Loucy (cell line): Measurements from ENCODE around the gene DSCAML1.

Experiments
- H2AFZ ChIP-seq: fragments of 200-600 bp; sonication (generic); 2 replicates; pipeline ENCODE4 v1.6.0; 2016; ENCODE audit warnings: antibody characterized with exemption, mild to moderate bottlenecking, low read length, moderate library complexity
- H3F3A ChIP-seq: fragments of 200-600 bp; 2 replicates; pipeline ENCODE4 v1.6.0; 2016; ENCODE audit warnings: antibody characterized with exemption, low read depth, mild to moderate bottlenecking
- H3K27me3 ChIP-seq: fragments of 200-600 bp; sonication (generic); 2 replicates; pipeline ENCODE4 v1.6.1; 2014; ENCODE audit warnings: low read length, mild to moderate bottlenecking; ENCODE audit not compliant: insufficient read depth, poor library complexity, severe bottlenecking
- H3K36me3 ChIP-seq: fragments of 200-600 bp; sonication (generic); 2 replicates; pipeline ENCODE4 v1.6.1; 2016; ENCODE audit warnings: low read length; ENCODE audit not compliant: insufficient read depth
- H3K4me1 ChIP-seq: fragments of 200-600 bp; sonication (generic); 2 replicates; pipeline ENCODE4 v1.5.1; 2014; ENCODE audit warnings: low read length, mild to moderate bottlenecking; ENCODE audit not compliant: insufficient read depth, poor library complexity, severe bottlenecking
- H3K4me2 ChIP-seq: fragments of 200-600 bp; sonication (generic); 2 replicates; pipeline ENCODE4 v1.6.0; 2014; ENCODE audit warnings: antibody characterized with exemption, low read length, low read depth, mild to moderate bottlenecking; ENCODE audit not compliant: poor library complexity, severe bottlenecking
- H3K4me3 ChIP-seq: fragments of 200-600 bp; sonication (generic); 2 replicates; pipeline ENCODE4 v1.5.1; 2014; ENCODE audit warnings: low read length, mild to moderate bottlenecking, mixed read lengths; ENCODE audit not compliant: poor library complexity, severe bottlenecking
- H3K79me2 ChIP-seq: fragments of 200-600 bp; sonication (generic); 2 replicates; pipeline ENCODE4 v1.6.1; 2014; ENCODE audit warnings: low read length; ENCODE audit not compliant: insufficient read depth
- H3K9ac ChIP-seq: fragments of 200-600 bp; sonication (generic); 2 replicates; pipeline ENCODE4 v1.6.0; 2014; ENCODE audit warnings: mild to moderate bottlenecking, low read depth, low read length, moderate library complexity; ENCODE audit not compliant: poor library complexity, severe bottlenecking
- H3K9me2 ChIP-seq: fragments of 200-600 bp; sonication (generic); replicated peaks from 2 replicates; pipeline ENCODE4 v1.6.1; 2016; ENCODE audit warnings: low read depth, low read length, mixed read lengths
- H3K9me3 ChIP-seq: fragments of 200-600 bp; sonication (generic); 2 replicates; pipeline ENCODE4 v1.6.1; 2014; ENCODE audit warnings: mild to moderate bottlenecking, antibody characterized with exemption, low read length, low read depth; ENCODE audit not compliant: insufficient read depth
- H4K20me1 ChIP-seq: fragments of 200-600 bp; sonication (generic); 2 replicates; pipeline ENCODE4 v1.6.0; 2014; ENCODE audit warnings: antibody characterized with exemption, low read length, mild to moderate bottlenecking; ENCODE audit not compliant: insufficient read depth, poor library complexity, severe bottlenecking
- CTCF ChIP-seq: fragments of 200-600 bp; sonication (generic); conservative IDR thresholded peaks from 2 replicates; pipeline ENCODE4 v1.5.1; 2014; ENCODE audit warnings: mild to moderate bottlenecking, antibody characterized with exemption, low read length
- EZH2phosphoT487 ChIP-seq: fragments of 200-600 bp; IDR thresholded peaks from 2 replicates; pipeline ENCODE4 v1.6.1; 2018; ENCODE audit warnings: antibody characterized with exemption, mild to moderate bottlenecking, moderate library complexity, borderline replicate concordance

DSCAML1 gene

GRCh38 chr11:117625237-117625636 lies 171.8 kb downstream of the DSCAML1 start:
- no peaks in the 10 kb centered on the region for H3K9me2 ChIP-seq
- no peaks in the 10 kb centered on the region for H3K79me2 ChIP-seq
- TF ChIP-seq EZH2phosphoT487 (no peak), CTCF (no peak)
- H3K27me3 ChIP-seq: no peaks in the 10 kb centered on the region
- no peaks in the 10 kb centered on the region for H3K4me1 ChIP-seq
- H3K9me3 ChIP-seq: no peaks in the 10 kb centered on the region; the same call in 1 of the 2 replicates
- no peaks in the 10 kb centered on the region for H3K36me3 ChIP-seq
- H3K4me3 ChIP-seq: no peak overlapping the region
- no peak overlapping the region for H3K9ac ChIP-seq
- no peak overlapping the region for H2AFZ ChIP-seq
- H3K4me2 ChIP-seq: no peak overlapping the region
- no peaks in the 10 kb centered on the region for H3F3A ChIP-seq
- no peaks in the 10 kb centered on the region for H4K20me1 ChIP-seq

GRCh38 chr11:117623831-117624271 lies 173.2 kb downstream of the DSCAML1 start:
- Histone ChIP-seq H3K9me2 (no peaks in the 10 kb centered on the region), H3K4me1 (no peaks in the 10 kb centered on the region), H3F3A (no peaks in the 10 kb centered on the region), H3K9me3 (no peaks in the 10 kb centered on the region; the same call in 1 of the 2 replicates), H4K20me1 (no peaks in the 10 kb centered on the region), H3K36me3 (no peaks in the 10 kb centered on the region), H3K4me3 (no peak overlapping the region), H3K79me2 (no peaks in the 10 kb centered on the region), H3K27me3 (no peaks in the 10 kb centered on the region), H3K9ac (no peak overlapping the region), H2AFZ (no peak overlapping the region), H3K4me2 (no peak overlapping the region)
- no peak for TF ChIP-seq EZH2phosphoT487
- no peak for TF ChIP-seq CTCF

DNA sequence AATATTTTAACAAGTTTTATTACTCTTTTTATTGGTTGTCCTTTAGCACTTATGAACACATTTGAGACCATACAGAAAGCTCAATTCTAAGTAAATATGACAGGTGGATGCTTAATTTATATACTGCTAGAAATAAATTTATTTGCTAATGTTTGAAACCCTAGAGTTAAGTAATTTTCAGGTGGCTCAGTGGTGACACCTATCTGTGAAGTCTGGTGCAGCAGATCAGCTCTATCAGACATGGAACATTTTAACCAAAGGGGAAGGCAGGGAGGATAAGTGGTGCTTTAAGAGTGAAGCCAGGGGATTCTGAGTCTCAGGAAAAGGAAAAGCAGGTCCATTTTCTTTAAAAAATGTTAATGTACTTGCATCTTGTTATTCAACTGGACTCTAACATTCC lies 175.8 kb downstream of the DSCAML1 start:
- no peaks in the 10 kb centered on the region for H4K20me1 ChIP-seq
- H3F3A ChIP-seq: no peaks in the 10 kb centered on the region
- H3K9ac ChIP-seq: no peak overlapping the region
- no peak overlapping the region for H3K4me3 ChIP-seq
- H3K9me3 ChIP-seq: no peaks in the 10 kb centered on the region; the same call in 1 of the 2 replicates
- H3K4me1 ChIP-seq: no peaks in the 10 kb centered on the region
- TF ChIP-seq EZH2phosphoT487 (no peak), CTCF (peak; percentile 67)
- no peak overlapping the region for H3K4me2 ChIP-seq
- no peak overlapping the region for H2AFZ ChIP-seq
- H3K36me3 ChIP-seq: no peaks in the 10 kb centered on the region
- H3K9me2 ChIP-seq: no peaks in the 10 kb centered on the region
- no peaks in the 10 kb centered on the region for H3K27me3 ChIP-seq
- H3K79me2 ChIP-seq: no peaks in the 10 kb centered on the region
